ENCODE measurements around the gene MAPK1IP1L.

DNA sequence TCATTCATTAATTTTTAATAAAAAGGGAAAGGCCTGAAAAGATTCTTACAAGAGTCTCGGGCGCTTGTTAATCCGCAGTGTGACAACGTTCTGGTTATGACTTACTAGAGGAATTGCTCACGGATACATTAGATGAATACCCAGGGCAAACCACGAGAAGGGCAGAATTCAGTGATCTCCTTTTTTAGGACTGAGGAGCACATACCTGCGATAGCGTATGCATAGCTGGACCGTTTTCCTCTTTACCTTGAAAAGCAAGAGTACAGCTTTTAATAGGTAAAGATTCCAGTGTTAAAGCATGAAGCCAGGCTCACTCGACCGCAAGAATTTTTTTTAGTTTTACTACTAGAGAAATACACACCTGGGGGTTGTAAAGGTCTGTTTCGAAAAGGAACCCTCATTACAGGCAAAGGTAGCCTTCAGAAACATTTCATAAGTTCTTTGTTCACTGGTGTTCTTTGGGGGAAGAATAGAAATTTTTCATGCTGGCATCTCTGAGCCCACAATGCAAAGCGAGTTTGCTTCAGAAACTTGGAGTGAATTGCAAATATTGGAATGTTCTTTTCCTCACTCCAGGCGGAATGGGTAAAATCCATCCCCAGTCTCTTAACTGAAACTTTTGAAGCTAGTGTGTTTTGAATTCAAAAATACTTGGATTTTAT, 953 bp downstream of the MAPK1IP1L start:
- TF ChIP-seq CTCF (IDR thresholded peaks at IDR 0.05): no peak
- no peak for TF ChIP-seq POLR2A (IDR thresholded peaks at IDR 0.05)
